Astrocyte (in vitro differentiated cells and primary cell): Measurements from ENCODE around the gene COA1.

ENCODE experiments used
- EZH2 ChIP-seq: IDR thresholded peaks from 2 replicates; pipeline ENCODE4 v1.6.1; 2012; ENCODE audit warnings: mild to moderate bottlenecking, low read length, inconsistent platforms; ENCODE audit not compliant: insufficient read depth
- TF ChIP-seq, protein P1 (sequence below): IDR thresholded peaks from 2 replicates; pipeline ENCODE4 v1.5.1; 2011; ENCODE audit warnings: low read depth, mild to moderate bottlenecking, inconsistent platforms, low read length, moderate library complexity; ENCODE audit not compliant: insufficient read depth

DNA sequence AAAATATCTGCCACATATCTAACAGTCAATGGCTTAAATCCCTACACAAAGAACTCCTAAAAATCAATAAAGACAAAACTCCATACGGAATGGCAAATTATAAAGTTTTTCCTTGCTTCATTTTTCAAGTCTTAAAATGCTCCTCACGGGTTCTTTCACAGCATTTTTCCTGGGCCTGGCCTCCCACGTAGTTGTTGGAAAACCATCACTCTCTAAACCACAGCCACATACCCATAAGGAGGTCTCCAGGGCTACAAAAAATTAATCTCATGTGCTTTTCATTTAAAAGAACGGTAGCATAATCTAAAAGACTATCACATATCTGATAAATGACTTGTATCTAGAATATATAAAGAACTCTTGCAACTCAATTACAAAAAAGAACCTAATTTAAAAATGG is 2.9 kb downstream of the COA1 start:
- TF ChIP-seq, protein P1, sequence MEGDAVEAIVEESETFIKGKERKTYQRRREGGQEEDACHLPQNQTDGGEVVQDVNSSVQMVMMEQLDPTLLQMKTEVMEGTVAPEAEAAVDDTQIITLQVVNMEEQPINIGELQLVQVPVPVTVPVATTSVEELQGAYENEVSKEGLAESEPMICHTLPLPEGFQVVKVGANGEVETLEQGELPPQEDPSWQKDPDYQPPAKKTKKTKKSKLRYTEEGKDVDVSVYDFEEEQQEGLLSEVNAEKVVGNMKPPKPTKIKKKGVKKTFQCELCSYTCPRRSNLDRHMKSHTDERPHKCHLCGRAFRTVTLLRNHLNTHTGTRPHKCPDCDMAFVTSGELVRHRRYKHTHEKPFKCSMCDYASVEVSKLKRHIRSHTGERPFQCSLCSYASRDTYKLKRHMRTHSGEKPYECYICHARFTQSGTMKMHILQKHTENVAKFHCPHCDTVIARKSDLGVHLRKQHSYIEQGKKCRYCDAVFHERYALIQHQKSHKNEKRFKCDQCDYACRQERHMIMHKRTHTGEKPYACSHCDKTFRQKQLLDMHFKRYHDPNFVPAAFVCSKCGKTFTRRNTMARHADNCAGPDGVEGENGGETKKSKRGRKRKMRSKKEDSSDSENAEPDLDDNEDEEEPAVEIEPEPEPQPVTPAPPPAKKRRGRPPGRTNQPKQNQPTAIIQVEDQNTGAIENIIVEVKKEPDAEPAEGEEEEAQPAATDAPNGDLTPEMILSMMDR, result no peak
- TF ChIP-seq EZH2, result no peak
